GM12878 (cell line): ENCODE data around the gene TSNAX. TPM values are rescaled to one million over a fixed set of nuclear protein-coding genes. Genes with fewer than 3 reads are reported as not detected.

ENCODE experiments used
- BCL11A ChIP-seq: IDR thresholded peaks from 2 replicates; pipeline ENCODE4 v1.6.1; 2011; ENCODE audit warnings: low read depth, low read length
- E2F8 ChIP-seq: fragments of 450-650 bp; IDR thresholded peaks from 2 replicates; pipeline ENCODE4 v1.6.1; 2018; ENCODE audit warnings: mild to moderate bottlenecking, low read depth, moderate library complexity; ENCODE audit not compliant: partially characterized antibody
- FOS ChIP-seq: IDR thresholded peaks from 3 replicates; pipeline ENCODE4 v1.6.1; 2011; ENCODE audit warnings: borderline replicate concordance; ENCODE audit not compliant: insufficient read length; ENCODE audit errors: extremely low read depth
- GABPA ChIP-seq: IDR thresholded peaks from 2 replicates; pipeline ENCODE4 v1.6.1; 2014; ENCODE audit warnings: antibody characterized with exemption, low read depth, mild to moderate bottlenecking, inconsistent platforms
- JUNB ChIP-seq: IDR thresholded peaks from 2 replicates; pipeline ENCODE4 v1.6.1; 2016; ENCODE audit warnings: antibody characterized with exemption, mild to moderate bottlenecking
- MEF2B ChIP-seq: fragments of 450-650 bp; IDR thresholded peaks from 2 replicates; pipeline ENCODE4 v1.6.1; 2018; ENCODE audit warnings: mild to moderate bottlenecking, moderate library complexity; ENCODE audit not compliant: partially characterized antibody, poor library complexity, severe bottlenecking
- MYC ChIP-seq: IDR thresholded peaks from 2 replicates; pipeline ENCODE4 v1.6.1; 2011; ENCODE audit warnings: mild to moderate bottlenecking, low read length, moderate library complexity, inconsistent platforms; ENCODE audit not compliant: insufficient read depth, insufficient replicate concordance, insufficient read length, severe bottlenecking
- PML ChIP-seq: IDR thresholded peaks from 2 replicates; pipeline ENCODE4 v1.6.1; 2012; ENCODE audit warnings: low read length, inconsistent platforms
- PRDM15 ChIP-seq: fragments of 450-650 bp; formaldehyde crosslinking; IDR thresholded peaks from 2 replicates; pipeline ENCODE4 v1.4.0; 2020; ENCODE audit warnings: mild to moderate bottlenecking, moderate library complexity
- RAD21 ChIP-seq: IDR thresholded peaks from 2 replicates; pipeline ENCODE4 v1.6.1; 2011; ENCODE audit warnings: mild to moderate bottlenecking, low read depth, low read length, moderate library complexity; ENCODE audit not compliant: insufficient read depth
- RB1 ChIP-seq: fragments of 450-650 bp; formaldehyde crosslinking; IDR thresholded peaks from 2 replicates; pipeline ENCODE4 v1.6.1; 2017; ENCODE audit warnings: mild to moderate bottlenecking, borderline replicate concordance
- ZNF622 ChIP-seq: fragments of 450-650 bp; IDR thresholded peaks from 2 replicates; pipeline ENCODE4 v1.6.1; 2017; ENCODE audit warnings: mild to moderate bottlenecking, inconsistent platforms
- ZZZ3 ChIP-seq: IDR thresholded peaks from 2 replicates; pipeline ENCODE4 v1.6.1; 2011; ENCODE audit warnings: low read depth; ENCODE audit not compliant: control insufficient read depth, insufficient read length
- polyA plus RNA-seq, 11 experiments: library from polyadenylated mRNA; depleted of rRNA in 4 of 11; unstranded in 6 of 11; stranded (reverse) in 5 of 11; fragments of >200 nt; fragmentation: Nextera tagmentation in 4 of 11; fragmentation: Illumina TruSeq in 1 of 11; extraction: Ambion mirVana in 4 of 11; extraction: Trizol in 1 of 11; gene quantifications; 1 replicate in 1 of 11; 2 replicates in 10 of 11; pipeline versions ENCODE4 v1.2.1 to v1.2.3, GENCODE V29; 2011 to 2016; ENCODE audit warnings: inconsistent platforms in 2 of 11, missing spikeins in 2 of 11, low read depth in 1 of 11
- total RNA-seq, 4 experiments: library from RNA; depleted of rRNA in 3 of 4; stranded (reverse); fragments of >200 nt in 3 of 4; fragmentation: Illumina TruSeq in 1 of 4; extraction: Trizol in 1 of 4; gene quantifications; 2 replicates each; pipeline versions ENCODE4 v1.2.1 to v1.2.3, GENCODE V29; 2013 to 2021
- TF ChIP-seq, protein P1 (sequence below): IDR thresholded peaks from 2 replicates; pipeline ENCODE4 v1.6.1; 2011; ENCODE audit warnings: low read depth, mild to moderate bottlenecking, low read length, moderate library complexity, borderline replicate concordance; ENCODE audit errors: extremely low read depth
- TF ChIP-seq, protein P2 (sequence below): IDR thresholded peaks from 2 replicates; pipeline ENCODE4 v1.6.1; 2012; ENCODE audit warnings: low read depth, low read length, improper control_type of control experiment
- TF ChIP-seq, protein P3 (sequence below): IDR thresholded peaks from 2 replicates; pipeline ENCODE4 v1.6.1; 2012; ENCODE audit warnings: low read depth, low read length, improper control_type of control experiment

Gene TSNAX
- total and polyA plus RNA-seq, 10 of the 15 experiments (the other 5 are each of a cell fraction or from before 2014, with no cell fraction given) = 24.8 to 49.7 (median 35.6) TPM

- no peak for TF ChIP-seq PRDM15
- peak; percentile 92 for TF ChIP-seq GABPA
- TF ChIP-seq ZZZ3 = no peak
- peak; percentile 44 for TF ChIP-seq MYC
- TF ChIP-seq, protein P1, sequence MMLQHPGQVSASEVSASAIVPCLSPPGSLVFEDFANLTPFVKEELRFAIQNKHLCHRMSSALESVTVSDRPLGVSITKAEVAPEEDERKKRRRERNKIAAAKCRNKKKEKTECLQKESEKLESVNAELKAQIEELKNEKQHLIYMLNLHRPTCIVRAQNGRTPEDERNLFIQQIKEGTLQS = 0 out of 2 replicates have a peak, but pooled peaks have one; percentile 6
- TF ChIP-seq FOS = no peak
- TF ChIP-seq ZNF622 = no peak
- peak; percentile 54 for TF ChIP-seq MEF2B
- TF ChIP-seq E2F8 = no peak
- TF ChIP-seq RB1 = peak; percentile 94
- TF ChIP-seq PML = peak; percentile 91
- TF ChIP-seq, protein P2, sequence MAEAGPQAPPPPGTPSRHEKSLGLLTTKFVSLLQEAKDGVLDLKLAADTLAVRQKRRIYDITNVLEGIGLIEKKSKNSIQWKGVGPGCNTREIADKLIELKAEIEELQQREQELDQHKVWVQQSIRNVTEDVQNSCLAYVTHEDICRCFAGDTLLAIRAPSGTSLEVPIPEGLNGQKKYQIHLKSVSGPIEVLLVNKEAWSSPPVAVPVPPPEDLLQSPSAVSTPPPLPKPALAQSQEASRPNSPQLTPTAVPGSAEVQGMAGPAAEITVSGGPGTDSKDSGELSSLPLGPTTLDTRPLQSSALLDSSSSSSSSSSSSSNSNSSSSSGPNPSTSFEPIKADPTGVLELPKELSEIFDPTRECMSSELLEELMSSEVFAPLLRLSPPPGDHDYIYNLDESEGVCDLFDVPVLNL = no peak
- TF ChIP-seq, protein P3, sequence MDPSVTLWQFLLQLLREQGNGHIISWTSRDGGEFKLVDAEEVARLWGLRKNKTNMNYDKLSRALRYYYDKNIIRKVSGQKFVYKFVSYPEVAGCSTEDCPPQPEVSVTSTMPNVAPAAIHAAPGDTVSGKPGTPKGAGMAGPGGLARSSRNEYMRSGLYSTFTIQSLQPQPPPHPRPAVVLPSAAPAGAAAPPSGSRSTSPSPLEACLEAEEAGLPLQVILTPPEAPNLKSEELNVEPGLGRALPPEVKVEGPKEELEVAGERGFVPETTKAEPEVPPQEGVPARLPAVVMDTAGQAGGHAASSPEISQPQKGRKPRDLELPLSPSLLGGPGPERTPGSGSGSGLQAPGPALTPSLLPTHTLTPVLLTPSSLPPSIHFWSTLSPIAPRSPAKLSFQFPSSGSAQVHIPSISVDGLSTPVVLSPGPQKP = peak; percentile 84
- TF ChIP-seq RAD21 = no peak
- TF ChIP-seq BCL11A = no peak
- no peak for TF ChIP-seq JUNB
Observed at GRCh38 chr1:231528172-231529029, at the start of gene TSNAX (continued).
